ENCODE results near the gene SORCS1. TPM values are rescaled to one million over a fixed set of nuclear protein-coding genes. Genes with fewer than 3 reads are reported as not detected.

SORCS1 gene
- total RNA-seq, 1 experiment from 2014 or later = 1.7 TPM

- Histone ChIP-seq H3K23ac (ENCODE audit: insufficient read length, low read depth, low read length) (no peak overlapping the region), H3K9me3 (ENCODE audit: control insufficient read depth, low read depth, low read length) (no peaks in the 10 kb centered on the region), H4K8ac (replicated peaks; ENCODE audit: insufficient read length, low read depth, low read length) (no peak overlapping the region), H3K27ac (ENCODE audit: insufficient read length, low read depth, low read length) (no peak overlapping the region), H2BK20ac (ENCODE audit: low read depth, low read length, poor library complexity, severe bottlenecking) (no peak overlapping the region), H3K4me1 (ENCODE audit: insufficient read depth, low read length) (peaks cover 3% of the 10 kb centered on the region; the same call in 1 of the 2 replicates), H3K4me2 (ENCODE audit: insufficient read depth, insufficient read length, low read length) (no peak overlapping the region), H3K27me3 (ENCODE audit: insufficient read depth, low read length) (peaks cover 5% of the 10 kb centered on the region; the same call in 1 of the 2 replicates), H2BK120ac (ENCODE audit: low read depth, low read length, poor library complexity, severe bottlenecking) (no peak overlapping the region), H3T11ph (ENCODE audit: low read length) (no peak overlapping the region), H3K18ac (ENCODE audit: insufficient read length, low read depth, low read length) (no peak overlapping the region), H3K14ac (ENCODE audit: insufficient read depth, low read length) (no peak overlapping the region), H2BK12ac (ENCODE audit: insufficient read length, low read depth, low read length) (no peak overlapping the region), H3K79me1 (ENCODE audit: insufficient read depth, low read depth, low read length, poor library complexity, severe bottlenecking) (no peaks in the 10 kb centered on the region), H3K23me2 (ENCODE audit: insufficient read length, low read depth, low read length, poor library complexity, severe bottlenecking) (peaks cover 10% of the 10 kb centered on the region), H3K79me2 (ENCODE audit: insufficient read depth, low read length) (no peaks in the 10 kb centered on the region), H4K20me1 (ENCODE audit: control insufficient read depth, insufficient read depth, insufficient read length) (no peaks in the 10 kb centered on the region), H4K5ac (ENCODE audit: insufficient read length, low read depth, low read length) (no peak overlapping the region), H2BK5ac (ENCODE audit: insufficient read length, low read length) (no peak overlapping the region), H2BK15ac (ENCODE audit: low read depth, low read length) (no peak overlapping the region), H3K9ac (ENCODE audit: extremely low read depth, insufficient read length, low read length) (no peak overlapping the region), H2AFZ (ENCODE audit: low read length) (no peak overlapping the region), H3K56ac (ENCODE audit: insufficient read length, low read depth, low read length) (no peak overlapping the region), H2AK5ac (ENCODE audit: insufficient read length, low read length) (no peak overlapping the region), H4K91ac (ENCODE audit: insufficient read length, low read depth, low read length) (no peak overlapping the region), H3K4ac (ENCODE audit: low read depth, low read length) (no peak overlapping the region)
- Mint-ChIP-seq H3K9me3 (peaks cover 0 to 2% of the 10 kb centered on the region in 2 experiments; a peak in 2 of 5 replicates), H3K4me1 (peaks cover 30 to 37% of the 10 kb centered on the region in 2 experiments), H3K27me3 (ENCODE audit: low read depth) (peaks cover 45% of the 10 kb centered on the region), H3K36me3 (ENCODE audit: insufficient read depth in 1 of 3, low read depth in 3 of 3) (no peaks in the 10 kb centered on the region), H3K27ac (no peak overlapping the region), H3K4me3 (no peak overlapping the region)
- no CpG with 5 or more reads among the region's 3 CpGs for WGBS (ENCODE audit: extremely low coverage, insufficient read length, low lambda C conversion rate)
- no peak for TF ChIP-seq CTCF (conservative IDR thresholded peaks at IDR 0.05)
- no peak for DNase-seq
Measured at GRCh38 chr10:107160866-107161265, 3.6 kb downstream of the SORCS1 start.

Measured in H9 (cell line).